HG02981 (cell line): ENCODE results near the gene SLC25A41.

Experiments used
- ATAC-seq: cut with Tn5 transposase; IDR thresholded peaks from one replicate; pipeline ENCODE4 v1.9.1; 2021; ENCODE audit warnings: mild to moderate bottlenecking, moderate library complexity; ENCODE audit not compliant: unreplicated experiment

SLC25A41 gene

GRCh38 chr19:6433663-6434062 lies at the start of gene SLC25A41:
Gene SLC25A41 (minus strand): TSS chr19:6433763. CDS start chr19:6433693, 70 bp downstream.
- ATAC-seq = no peak

GRCh38 chr19:6483235-6483634 lies 49.7 kb upstream of the SLC25A41 start:
- ATAC-seq = no peak

- no peak for ATAC-seq
Observed at GRCh38 chr19:6482343-6482686, 48.8 kb upstream of the SLC25A41 start.

GRCh38 chr19:6481541-6482342 lies 48.2 kb upstream of the SLC25A41 start, which contains the start of gene DENND1C:
Gene DENND1C (minus strand): TSS chr19:6481787. CDS start chr19:6481695, 92 bp downstream.
- no peak for ATAC-seq

GRCh38 chr19:6480848-6481415 lies 47.4 kb upstream of the SLC25A41 start:
- ATAC-seq = no peak

- ATAC-seq = no peak
Observed at GRCh38 chr19:6479836-6480398, 46.4 kb upstream of the SLC25A41 start.

GRCh38 chr19:6478815-6479214 lies 45.3 kb upstream of the SLC25A41 start:
- ATAC-seq = no peak

- ATAC-seq = no peak
Observed at GRCh38 chr19:6476896-6477431, 43.4 kb upstream of the SLC25A41 start.

- ATAC-seq = no peak
Observed at GRCh38 chr19:6476155-6476895, 42.8 kb upstream of the SLC25A41 start.

- ATAC-seq = no peak
Observed at GRCh38 chr19:6475321-6476108, 42.0 kb upstream of the SLC25A41 start.

- no peak for ATAC-seq
Observed at GRCh38 chr19:6473647-6474046, 40.1 kb upstream of the SLC25A41 start.

- no peak for ATAC-seq
Observed at GRCh38 chr19:6472713-6473112, 39.1 kb upstream of the SLC25A41 start.

- ATAC-seq = no peak
Observed at GRCh38 chr19:6471076-6471475, 37.5 kb upstream of the SLC25A41 start.

- no peak for ATAC-seq
Observed at GRCh38 chr19:6470173-6470572, 36.6 kb upstream of the SLC25A41 start.

GRCh38 chr19:6467384-6467783 lies 33.8 kb upstream of the SLC25A41 start:
- no peak for ATAC-seq

- ATAC-seq = no peak
Observed at GRCh38 chr19:6466526-6467248, 33.1 kb upstream of the SLC25A41 start.

- ATAC-seq = no peak
Observed at GRCh38 chr19:6465663-6466062, 32.1 kb upstream of the SLC25A41 start.

GRCh38 chr19:6465006-6465405 lies 31.4 kb upstream of the SLC25A41 start:
- ATAC-seq = no peak

GRCh38 chr19:6464070-6464873 lies 30.7 kb upstream of the SLC25A41 start, which contains the start of gene CRB3:
Gene CRB3 (plus strand): TSS chr19:6464271. CDS start chr19:6464702, 431 bp downstream.
- ATAC-seq = no peak
